H1 (cell line): ENCODE measurements around the gene LOXHD1. TPM values are rescaled to one million over a fixed set of nuclear protein-coding genes. Genes with fewer than 3 reads are reported as not detected.

Source experiments
- CTCF ChIA-PET: fragments of 300-600 bp; sonication (Branson Sonifier 250); formaldehyde crosslinking; loops from one replicate; lab custom pipeline; 2021; ENCODE audit not compliant: partially characterized antibody; lab: Charles Lee
- POLR2A ChIA-PET: fragments of 300-600 bp; sonication (Branson Sonifier 250); formaldehyde crosslinking; loops from one replicate; lab custom pipeline; 2021; ENCODE audit warnings: inconsistent platforms; ENCODE audit not compliant: partially characterized antibody; lab: Charles Lee
- DNase-seq, 2 experiments: peaks; one replicate each; pipeline versions ENCODE4 v3.0.0 to v3.0.0-alpha.2; 2010 to 2022; ENCODE audit warnings: low spot score in 2 of 2, low read depth in 1 of 2, mixed read lengths in 1 of 2
- FAIRE-seq: peaks from 2 replicates; lab custom pipeline; 2011; peaks lifted over from hg19 to GRCh38; lab: Jason Lieb, UNC
- H2AFZ ChIP-seq: 2 replicates; pipeline ENCODE4 v1.8.1; 2012; ENCODE audit warnings: low read length, inconsistent platforms
- H2AK5ac ChIP-seq: 2 replicates; pipeline ENCODE4 v1.6.1; 2013; ENCODE audit warnings: low read depth, low read length
- H2BK120ac ChIP-seq: replicated peaks from 2 replicates; pipeline ENCODE3; 2013; ENCODE audit warnings: low read depth, low read length, inconsistent platforms
- H2BK12ac ChIP-seq: 2 replicates; pipeline ENCODE4 v1.6.1; 2013; ENCODE audit warnings: low read depth, low read length
- H2BK15ac ChIP-seq: 2 replicates; pipeline ENCODE4 v1.6.1; 2013; ENCODE audit warnings: low read length
- H2BK20ac ChIP-seq: 2 replicates; pipeline ENCODE4 v1.6.1; 2013; ENCODE audit warnings: low read length
- H2BK5ac ChIP-seq: 2 replicates; pipeline ENCODE4 v1.6.1; 2013; ENCODE audit warnings: low read depth, low read length
- H3K14ac ChIP-seq: 2 replicates; pipeline ENCODE4 v1.6.1; 2013; ENCODE audit warnings: inconsistent platforms; ENCODE audit not compliant: insufficient read length
- H3K18ac ChIP-seq: 2 replicates; pipeline ENCODE4 v1.6.1; 2013; ENCODE audit warnings: low read length; ENCODE audit errors: extremely low read depth
- H3K23ac ChIP-seq: 2 replicates; pipeline ENCODE4 v1.6.1; 2013; ENCODE audit warnings: inconsistent platforms; ENCODE audit not compliant: insufficient read length
- H3K23me2 ChIP-seq: 2 replicates; pipeline ENCODE4 v1.6.1; 2013; ENCODE audit warnings: low read depth, low read length
- H3K27ac ChIP-seq: 2 replicates; pipeline ENCODE4 v1.6.1; 2011; ENCODE audit warnings: low read depth, low read length, inconsistent platforms
- H3K27me3 ChIP-seq, 4 experiments: replicated peaks in 1 of 4; 1 replicate in 1 of 4; 2 replicates in 3 of 4; pipeline versions ENCODE4 v1.6.1 to v1.8.1; 2011 to 2013; ENCODE audit warnings: low read length in 3 of 4, mild to moderate bottlenecking in 3 of 4, inconsistent platforms in 2 of 4, mixed read lengths in 2 of 4, moderate library complexity in 1 of 4; ENCODE audit not compliant: control insufficient read depth in 3 of 4, insufficient read depth in 3 of 4; ENCODE audit errors: extremely low read depth in 1 of 4
- H3K36me3 ChIP-seq, 4 experiments: 2 replicates each; pipeline versions ENCODE4 v1.6.1 to v1.8.1; 2011 to 2013; ENCODE audit warnings: mild to moderate bottlenecking in 4 of 4, low read length in 3 of 4, moderate library complexity in 2 of 4, control low read depth in 1 of 4, inconsistent platforms in 1 of 4; ENCODE audit not compliant: insufficient read depth in 4 of 4, control insufficient read depth in 2 of 4
- H3K4ac ChIP-seq: replicated peaks from 2 replicates; pipeline ENCODE3; 2013; ENCODE audit warnings: low read length, low read depth, mixed read lengths, inconsistent platforms; ENCODE audit not compliant: insufficient read length
- H3K4me1 ChIP-seq, 4 experiments: replicated peaks in 1 of 4; 1 replicate in 1 of 4; 2 replicates in 3 of 4; pipeline versions ENCODE4 v1.6.1 to v1.8.1; 2011 to 2013; ENCODE audit warnings: low read length in 3 of 4, inconsistent platforms in 2 of 4, mixed read lengths in 1 of 4; ENCODE audit not compliant: insufficient read depth in 4 of 4, control insufficient read depth in 3 of 4
- H3K4me2 ChIP-seq, 2 experiments: 2 replicates each; pipeline versions ENCODE4 v1.6.1 to v1.8.1; 2011 to 2013; ENCODE audit warnings: low read depth in 2 of 2, low read length in 2 of 2, control low read depth in 1 of 2, inconsistent platforms in 1 of 2, mild to moderate bottlenecking in 1 of 2; ENCODE audit not compliant: insufficient read depth in 1 of 2
- H3K4me3 ChIP-seq, 4 experiments: fragments of 200-600, 300-600 bp in 1 of 4; sonication (generic), shearing (Covaris generic), sonication (Bioruptor Twin) in 1 of 4; 2 replicates each; pipeline versions ENCODE4 v1.5.1 to v1.8.1; 2011 to 2016; ENCODE audit warnings: low read length in 4 of 4, low read depth in 3 of 4, control low read depth in 2 of 4, inconsistent platforms in 2 of 4, mild to moderate bottlenecking in 2 of 4, mixed read lengths in 1 of 4, moderate library complexity in 1 of 4; ENCODE audit not compliant: insufficient read depth in 2 of 4; ENCODE audit errors: extremely low read depth in 1 of 4
- H3K56ac ChIP-seq: replicated peaks from 2 replicates; pipeline ENCODE3; 2013; ENCODE audit warnings: low read depth, mild to moderate bottlenecking, mixed read lengths, low read length, inconsistent platforms; ENCODE audit not compliant: insufficient read length
- H3K79me1 ChIP-seq: 2 replicates; pipeline ENCODE4 v1.6.1; 2013; ENCODE audit warnings: low read depth, low read length, control low read depth
- H3K79me2 ChIP-seq, 2 experiments: 2 replicates each; pipeline versions ENCODE4 v1.6.1 to v1.8.1; 2012 to 2013; ENCODE audit warnings: low read length in 2 of 2, mild to moderate bottlenecking in 2 of 2, inconsistent platforms in 1 of 2; ENCODE audit not compliant: insufficient read depth in 2 of 2, control insufficient read depth in 1 of 2
- H3K9ac ChIP-seq, 4 experiments: replicated peaks in 1 of 4; 1 replicate in 1 of 4; 2 replicates in 3 of 4; pipeline versions ENCODE4 v1.6.1 to v1.8.1; 2011 to 2013; ENCODE audit warnings: low read depth in 3 of 4, low read length in 3 of 4, control low read depth in 2 of 4, mild to moderate bottlenecking in 2 of 4, moderate library complexity in 2 of 4, inconsistent platforms in 1 of 4; ENCODE audit errors: extremely low read depth in 1 of 4
- H3K9me3 ChIP-seq, 2 experiments: 2 replicates each; pipeline versions ENCODE4 v1.6.1 to v1.8.1; 2012 to 2013; ENCODE audit warnings: mild to moderate bottlenecking in 2 of 2, moderate library complexity in 2 of 2, control low read depth in 1 of 2, inconsistent platforms in 1 of 2, low read depth in 1 of 2, low read length in 1 of 2, mixed read lengths in 1 of 2; ENCODE audit not compliant: insufficient read depth in 2 of 2
- H4K20me1 ChIP-seq, 2 experiments: replicated peaks in 1 of 2; 2 replicates each; pipeline versions ENCODE3 to v1.8.1; 2011 to 2013; ENCODE audit warnings: inconsistent platforms in 2 of 2, low read length in 2 of 2, mild to moderate bottlenecking in 1 of 2; ENCODE audit not compliant: insufficient read depth in 2 of 2, control insufficient read depth in 1 of 2
- H4K5ac ChIP-seq: 2 replicates; pipeline ENCODE4 v1.6.1; 2013; ENCODE audit warnings: low read length, low read depth, mixed read lengths, inconsistent platforms; ENCODE audit not compliant: insufficient read length
- H4K8ac ChIP-seq: 2 replicates; pipeline ENCODE4 v1.8.0; 2013; ENCODE audit warnings: mild to moderate bottlenecking, moderate library complexity, low read length, inconsistent platforms; ENCODE audit not compliant: insufficient read depth; ENCODE audit errors: extremely low read depth
- H4K91ac ChIP-seq: replicated peaks from 2 replicates; pipeline ENCODE3; 2013; ENCODE audit warnings: low read length, mixed read lengths, inconsistent platforms; ENCODE audit not compliant: insufficient read length
- BCL11A ChIP-seq, 2 experiments: IDR thresholded peaks; one replicate each; pipeline ENCODE4 v1.6.1; 2011; ENCODE audit warnings: low read depth in 2 of 2, low read length in 2 of 2, mild to moderate bottlenecking in 2 of 2
- CBX5 ChIP-seq: fragments of 300-800, 300-1000 bp; sonication (generic); IDR thresholded peaks from 2 replicates; pipeline ENCODE4 v1.7.1; 2016; ENCODE audit warnings: antibody characterized with exemption, low read length, low read depth
- CBX8 ChIP-seq: fragments of 300-800, 300-1000 bp; sonication (generic); IDR thresholded peaks from 2 replicates; pipeline ENCODE4 v1.7.1; 2016; ENCODE audit warnings: low read depth, low read length, borderline replicate concordance
- EZH2 ChIP-seq: fragments of 200-600 bp; sonication (generic); IDR thresholded peaks from 2 replicates; pipeline ENCODE4 v1.7.1; 2012; ENCODE audit warnings: low read depth, mild to moderate bottlenecking, moderate library complexity, low read length, inconsistent platforms; ENCODE audit not compliant: severe bottlenecking
- KDM5A ChIP-seq: fragments of 200-600 bp; IDR thresholded peaks from 2 replicates; pipeline ENCODE4 v1.7.1; 2012; ENCODE audit warnings: mild to moderate bottlenecking, low read length, inconsistent platforms, mixed read lengths
- MAX ChIP-seq: IDR thresholded peaks from 2 replicates; pipeline ENCODE4 v1.6.1; 2012; ENCODE audit warnings: inconsistent platforms
- RAD21 ChIP-seq, 2 experiments: IDR thresholded peaks in 1 of 2; conservative IDR thresholded peaks in 1 of 2; 2 replicates each; pipeline ENCODE4 v1.6.1; 2011; ENCODE audit warnings: low read depth in 2 of 2, low read length in 2 of 2, improper control_type of control experiment in 1 of 2, inconsistent platforms in 1 of 2, mild to moderate bottlenecking in 1 of 2, moderate library complexity in 1 of 2
- SUZ12 ChIP-seq: fragments of 200-600 bp; sonication (generic); IDR thresholded peaks from 2 replicates; pipeline ENCODE4 v1.6.1; 2012; ENCODE audit warnings: mild to moderate bottlenecking, inconsistent platforms, low read length, moderate library complexity, mixed read lengths
- TAF7 ChIP-seq: optimal IDR thresholded peaks from 2 replicates; pipeline ENCODE3; 2011; ENCODE audit warnings: low read depth, mild to moderate bottlenecking, inconsistent platforms, low read length, moderate library complexity, borderline replicate concordance
- WGBS, 2 experiments: shearing (Covaris generic) in 1 of 2; methylation state at CpG; one replicate each; pipeline versions ENCODE4 v1.1.6 to v1.1.7; 2013 to 2015; ENCODE audit warnings: low lambda C conversion rate in 2 of 2, mixed read lengths in 2 of 2, inconsistent platforms in 1 of 2, low coverage in 1 of 2, missing lambda C conversion rate in 1 of 2; ENCODE audit not compliant: insufficient replicate concordance in 2 of 2, insufficient coverage in 1 of 2, insufficient read length in 1 of 2; ENCODE audit errors: extremely low coverage in 1 of 2, missing lambda C conversion rate in 1 of 2; 5-methylcytosine and 5-hydroxymethylcytosine counted together
- polyA plus RNA-seq, 7 experiments: library from polyadenylated mRNA; depleted of rRNA in 3 of 7; stranded (reverse) in 5 of 7; unstranded in 2 of 7; fragments of >200 nt in 5 of 7; fragments of 200-250 nt in 2 of 7; gene quantifications; 1 replicate in 5 of 7; 2 replicates in 1 of 7; 4 replicates in 1 of 7; pipeline versions ENCODE4 v1.2.1 to v1.2.3, GENCODE V29; 2011 to 2013; ENCODE audit warnings: missing spikeins in 2 of 7, mixed read lengths in 2 of 7
- total RNA-seq: library from RNA; stranded (reverse); fragmentation: NEBNext Ultra II Directional; extraction: Animal tissue kit (Norgen Biotek cat#: 25700); gene quantifications from 2 replicates; pipeline ENCODE4 v1.2.1, GENCODE V29; 2021
- TF ChIP-seq, protein P1 (sequence below): IDR thresholded peaks from 2 replicates; pipeline ENCODE4 v1.6.1; 2011; ENCODE audit warnings: low read length, improper control_type of control experiment
- TF ChIP-seq, protein P2 (sequence below): IDR thresholded peaks from 2 replicates; pipeline ENCODE4 v1.6.1; 2012; ENCODE audit warnings: inconsistent platforms

The LOXHD1 gene
- total and polyA plus RNA-seq, 2 of the 8 experiments (the other 6 are each of a cell fraction or from before 2014, with no cell fraction given): 0.02 TPM; not detected in 1

DNA sequence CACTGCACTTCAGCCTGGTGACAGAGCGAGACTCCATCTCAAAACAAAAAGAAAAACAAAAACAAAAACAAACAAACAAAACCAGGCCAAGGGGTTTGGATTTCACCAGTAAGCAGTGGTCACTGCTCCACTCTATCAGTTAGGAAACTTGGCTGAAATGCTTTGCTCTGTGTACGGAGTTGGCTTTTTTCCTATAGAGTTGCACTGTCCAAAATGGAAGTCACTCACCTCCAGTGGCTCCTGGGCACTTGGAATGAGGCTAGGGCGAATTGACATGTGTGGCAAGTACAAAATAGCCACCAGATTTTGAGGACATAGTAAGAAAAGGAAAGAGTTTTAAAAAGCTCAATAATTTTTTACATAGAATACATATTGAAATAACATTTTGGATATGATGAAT lies 228.7 kb downstream of the LOXHD1 start:
- Histone ChIP-seq H2BK20ac (no peak overlapping the region), H3K23me2 (peaks cover 2% of the 10 kb centered on the region; the same call in 1 of the 2 replicates), H2AK5ac (no peak overlapping the region), H4K20me1 (no peaks in the 10 kb centered on the region), H3K27ac (no peak overlapping the region), H3K4me1 (peaks cover 0 to 21% (median 13%) of the 10 kb centered on the region in 4 experiments; a peak in 6 of 7 replicates), H2BK5ac (no peak overlapping the region), H3K4me3 (no peak overlapping the region), H3K9me3 (no peaks in the 10 kb centered on the region), H3K4me2 (no peak overlapping the region), H2AFZ (no peak overlapping the region), H2BK15ac (no peak overlapping the region), H3K79me2 (no peaks in the 10 kb centered on the region; a peak in 1 of 4 replicates), H3K79me1 (no peaks in the 10 kb centered on the region), H3K27me3 (no peaks in the 10 kb centered on the region; a peak in 1 of 7 replicates), H2BK120ac (no peak overlapping the region), H4K91ac (no peak overlapping the region), H3K56ac (no peak overlapping the region), H3K9ac (no peak overlapping the region), H3K18ac (no peak overlapping the region), H3K14ac (no peak overlapping the region), H3K23ac (no peak overlapping the region), H3K36me3 (no peaks in the 10 kb centered on the region), H4K5ac (no peak overlapping the region), H4K8ac (no peak overlapping the region), H2BK12ac (no peak overlapping the region), H3K4ac (no peak overlapping the region)
- FAIRE-seq (no peak), DNase-seq (no peak)
- WGBS, 2 experiments: 87% methylated on average over 3 of the region's 3 CpGs; no CpG with 5 or more reads in 1 of the 2 experiments
- ChIA-PET POLR2A (interaction anchor here (0.6 to 2.4 kb wide), 3 partner anchors 9 to 118 kb away, joined by 3 to 7 read pairs (median 3); no protein-coding TSS in a partner anchor), CTCF (interaction anchor here (0.7 to 1.6 kb wide), 7 partner anchors 9 to 109 kb away, joined by 3 to 4 read pairs (median 3); no protein-coding TSS in a partner anchor)
- TF ChIP-seq CBX5 (no peak), EZH2 (no peak), RAD21 (IDR thresholded peaks at IDR 0.05 in 1 of 2, conservative IDR thresholded peaks at IDR 0.05 in 1 of 2; ENCODE audit: low read depth in 2 of 2, low read length in 2 of 2) (no peak), SUZ12 (no peak), BCL11A (IDR thresholded peaks at IDR 0.05; ENCODE audit: low read depth in 2 of 2, low read length in 2 of 2) (no peak), TAF7 (no peak), KDM5A (no peak), CBX8 (no peak), MAX (no peak)
- TF ChIP-seq, protein P1, sequence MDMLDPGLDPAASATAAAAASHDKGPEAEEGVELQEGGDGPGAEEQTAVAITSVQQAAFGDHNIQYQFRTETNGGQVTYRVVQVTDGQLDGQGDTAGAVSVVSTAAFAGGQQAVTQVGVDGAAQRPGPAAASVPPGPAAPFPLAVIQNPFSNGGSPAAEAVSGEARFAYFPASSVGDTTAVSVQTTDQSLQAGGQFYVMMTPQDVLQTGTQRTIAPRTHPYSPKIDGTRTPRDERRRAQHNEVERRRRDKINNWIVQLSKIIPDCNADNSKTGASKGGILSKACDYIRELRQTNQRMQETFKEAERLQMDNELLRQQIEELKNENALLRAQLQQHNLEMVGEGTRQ: no peak
- TF ChIP-seq, protein P2, sequence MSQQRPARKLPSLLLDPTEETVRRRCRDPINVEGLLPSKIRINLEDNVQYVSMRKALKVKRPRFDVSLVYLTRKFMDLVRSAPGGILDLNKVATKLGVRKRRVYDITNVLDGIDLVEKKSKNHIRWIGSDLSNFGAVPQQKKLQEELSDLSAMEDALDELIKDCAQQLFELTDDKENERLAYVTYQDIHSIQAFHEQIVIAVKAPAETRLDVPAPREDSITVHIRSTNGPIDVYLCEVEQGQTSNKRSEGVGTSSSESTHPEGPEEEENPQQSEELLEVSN: no peak
